HEK293T (cell line): ENCODE results near the gene RBBP5.

Experiments used
- BHLHE40 ChIP-seq: fragments of 450-650 bp; IDR thresholded peaks from 2 replicates; pipeline ENCODE4 v1.6.1; 2016; ENCODE audit warnings: mild to moderate bottlenecking, moderate library complexity, borderline replicate concordance
- FOXA1 ChIP-seq: fragments of 450-650 bp; IDR thresholded peaks from 2 replicates; pipeline ENCODE4 v1.6.1; 2016; ENCODE audit warnings: mild to moderate bottlenecking
- FOXK2 ChIP-seq: fragments of 450-650 bp; IDR thresholded peaks from 2 replicates; pipeline ENCODE4 v1.6.1; 2016; ENCODE audit warnings: mild to moderate bottlenecking
- FOXM1 ChIP-seq: fragments of 450-650 bp; IDR thresholded peaks from 2 replicates; pipeline ENCODE4 v1.6.1; 2017; ENCODE audit warnings: mild to moderate bottlenecking, borderline replicate concordance
- HDGF ChIP-seq: fragments of 450-650 bp; IDR thresholded peaks from 2 replicates; pipeline ENCODE4 v1.6.1; 2017; ENCODE audit warnings: antibody characterized with exemption, borderline replicate concordance
- L3MBTL2 ChIP-seq: fragments of 450-650 bp; conservative IDR thresholded peaks from 2 replicates; pipeline ENCODE4 v1.6.1; 2016; ENCODE audit warnings: mild to moderate bottlenecking
- LEF1 ChIP-seq: fragments of 450-650 bp; IDR thresholded peaks from 2 replicates; pipeline ENCODE4 v1.6.1; 2017; ENCODE audit warnings: mild to moderate bottlenecking, borderline replicate concordance
- NFRKB ChIP-seq: fragments of 450-650 bp; IDR thresholded peaks from 2 replicates; pipeline ENCODE4 v1.6.1; 2016; ENCODE audit warnings: mild to moderate bottlenecking, moderate library complexity
- SP1 ChIP-seq: fragments of 450-650 bp; IDR thresholded peaks from 2 replicates; pipeline ENCODE4 v1.6.1; 2017
- SUZ12 ChIP-seq: fragments of 450-650 bp; IDR thresholded peaks from 2 replicates; pipeline ENCODE4 v1.6.1; 2016; ENCODE audit warnings: mild to moderate bottlenecking
- TARDBP ChIP-seq: fragments of 450-650 bp; IDR thresholded peaks from 2 replicates; pipeline ENCODE4 v1.6.1; 2016
- TF ChIP-seq, protein P1 (sequence below): fragments of 450-650 bp; IDR thresholded peaks from 2 replicates; pipeline ENCODE4 v1.6.1; 2016

DNA sequence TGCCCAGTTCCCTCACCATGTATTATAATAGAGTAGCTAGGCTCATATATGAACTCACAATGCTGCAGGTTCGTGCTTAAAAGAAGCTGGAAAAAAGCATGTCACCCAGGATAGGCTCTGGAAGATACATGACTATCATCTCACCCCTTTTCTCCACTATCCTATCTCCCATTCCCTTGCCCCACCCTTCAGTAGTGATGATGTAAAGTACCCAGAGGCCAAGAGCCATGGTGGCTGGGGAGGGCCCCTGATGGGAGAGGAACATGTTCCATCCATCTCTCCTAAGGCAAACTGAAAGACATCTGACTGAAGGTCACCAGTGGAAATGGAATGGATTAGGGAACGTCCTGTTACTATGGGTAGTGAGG is 20.3 kb upstream of the RBBP5 start:
- TF ChIP-seq BHLHE40, result no peak
- TF ChIP-seq FOXK2, result no peak
- TF ChIP-seq TARDBP, result no peak
- no peak for TF ChIP-seq HDGF
- no peak for TF ChIP-seq FOXM1
- TF ChIP-seq, protein P1, sequence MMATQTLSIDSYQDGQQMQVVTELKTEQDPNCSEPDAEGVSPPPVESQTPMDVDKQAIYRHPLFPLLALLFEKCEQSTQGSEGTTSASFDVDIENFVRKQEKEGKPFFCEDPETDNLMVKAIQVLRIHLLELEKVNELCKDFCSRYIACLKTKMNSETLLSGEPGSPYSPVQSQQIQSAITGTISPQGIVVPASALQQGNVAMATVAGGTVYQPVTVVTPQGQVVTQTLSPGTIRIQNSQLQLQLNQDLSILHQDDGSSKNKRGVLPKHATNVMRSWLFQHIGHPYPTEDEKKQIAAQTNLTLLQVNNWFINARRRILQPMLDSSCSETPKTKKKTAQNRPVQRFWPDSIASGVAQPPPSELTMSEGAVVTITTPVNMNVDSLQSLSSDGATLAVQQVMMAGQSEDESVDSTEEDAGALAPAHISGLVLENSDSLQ, result no peak
- TF ChIP-seq SUZ12, result no peak
- no peak for TF ChIP-seq NFRKB
- no peak for TF ChIP-seq LEF1
- TF ChIP-seq SP1, result no peak
- no peak for TF ChIP-seq L3MBTL2
- no peak for TF ChIP-seq FOXA1
